ENCODE results near the gene PCDHGA11.

DNA sequence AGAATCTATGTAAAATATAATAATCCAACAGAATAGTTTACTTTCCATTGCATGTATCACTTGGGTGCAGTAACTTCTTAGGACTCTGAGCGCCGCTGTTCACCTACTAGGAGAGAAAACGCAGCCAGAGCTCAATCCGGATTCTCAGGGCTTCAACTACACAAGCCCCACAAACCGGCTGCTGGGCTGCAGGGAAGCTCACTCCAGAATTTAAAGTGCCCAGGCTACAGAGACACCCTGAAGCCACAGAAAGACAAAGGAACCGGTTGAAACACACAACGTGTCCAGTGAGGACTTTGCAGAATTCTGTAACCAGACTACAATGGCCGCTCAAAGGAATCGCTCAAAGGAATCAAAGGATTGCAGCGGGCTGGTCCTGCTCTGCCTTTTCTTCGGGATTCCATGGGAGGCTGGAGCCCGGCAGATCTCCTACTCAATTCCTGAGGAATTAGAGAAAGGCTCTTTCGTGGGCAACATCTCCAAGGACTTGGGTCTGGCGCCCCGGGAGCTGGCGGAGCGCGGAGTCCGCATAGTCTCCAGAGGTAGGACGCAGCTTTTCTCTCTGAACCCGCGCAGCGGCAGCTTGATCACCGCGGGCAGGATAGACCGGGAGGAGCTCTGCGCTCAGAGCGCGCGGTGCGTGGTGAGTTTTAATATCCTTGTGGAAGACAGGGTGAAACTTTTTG is 7.9 kb upstream of the PCDHGA11 start, which contains the start of gene PCDHGA10:
- TF ChIP-seq ZNF707 (CRISPR knock-in tag; conservative IDR thresholded peaks at IDR 0.05) (no peak), CTCF (IDR thresholded peaks at IDR 0.05 in 2 of 3, conservative IDR thresholded peaks at IDR 0.05 in 1 of 3; ENCODE audit: insufficient read depth in 2 of 3, low read depth in 1 of 3, low read length in 3 of 3) (peak; percentile 66 to 78 (median 72))
